ENCODE results near the gene TEX22.

TEX22 gene

DNA sequence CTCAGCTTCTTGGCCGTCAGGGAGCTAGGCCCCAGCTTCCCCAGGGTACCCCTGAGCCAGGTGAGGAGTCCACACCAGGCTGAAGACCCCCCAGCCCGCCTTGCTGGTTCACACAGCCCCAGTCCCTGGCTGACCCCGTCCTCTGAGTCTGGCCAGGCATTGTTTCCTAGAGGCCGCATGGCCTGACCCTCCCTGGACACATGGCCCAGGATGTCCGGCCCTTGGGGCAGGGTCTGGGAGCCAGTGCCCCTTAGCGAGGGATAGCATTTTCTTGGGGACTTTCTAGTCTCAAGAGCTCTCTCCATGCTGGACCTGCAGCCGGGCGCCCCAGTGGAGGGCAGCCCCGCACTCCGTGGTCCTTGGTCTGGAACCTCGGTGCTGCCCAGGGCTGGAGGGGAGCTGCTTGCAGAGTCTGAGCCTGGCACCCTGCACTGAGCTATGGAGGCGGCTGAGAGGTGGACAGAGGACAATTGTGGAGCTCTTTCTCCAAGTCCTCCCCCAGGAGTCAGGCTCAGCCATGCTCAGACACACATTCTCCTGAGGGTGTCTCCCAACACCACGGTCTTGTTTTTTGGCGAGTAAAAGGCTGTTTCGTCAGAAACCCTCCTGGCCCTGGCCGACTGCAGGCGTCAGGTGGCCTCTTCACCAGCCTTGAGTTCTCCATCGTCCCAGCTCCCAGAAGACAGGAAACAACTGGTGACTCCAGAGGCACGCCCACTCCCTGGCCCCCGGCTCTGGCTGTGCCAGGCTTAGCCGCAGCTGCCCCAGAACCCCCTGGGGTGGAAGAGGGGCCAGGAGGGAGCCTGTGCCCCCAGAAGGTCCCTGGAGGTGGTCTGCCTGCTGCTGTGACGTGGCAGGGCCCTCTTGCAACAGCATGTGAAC, 58.6 kb downstream of the TEX22 start:
- Histone ChIP-seq H3K9ac (ENCODE audit: low read depth, low read length, poor library complexity) (peak overlapping the region; percentile 44), H3K4me3 (ENCODE audit: low read length in 2 of 2) (no peak overlapping the region), H3K27me3 (ENCODE audit: control insufficient read depth in 3 of 3, insufficient read depth in 3 of 3, low read depth in 1 of 3, low read length in 3 of 3) (no peaks in the 10 kb centered on the region), H4K8ac (ENCODE audit: low read depth, low read length) (peak overlapping the region; percentile 65), H2BK12ac (ENCODE audit: low read length) (no peak overlapping the region), H3K14ac (ENCODE audit: low read length) (no peak overlapping the region), H3K4ac (ENCODE audit: low read length) (no peak overlapping the region), H3K79me1 (ENCODE audit: low read depth, low read length) (peaks cover 25% of the 10 kb centered on the region), H3K9me3 (replicated peaks in 1 of 2; ENCODE audit: control insufficient read depth in 2 of 2, insufficient read depth in 1 of 2, low read depth in 1 of 2, low read length in 2 of 2) (no peaks in the 10 kb centered on the region), H4K91ac (ENCODE audit: low read depth, low read length, poor library complexity) (no peak overlapping the region), H2BK120ac (ENCODE audit: low read depth, low read length) (no peak overlapping the region), H3K36me3 (replicated peaks in 1 of 2; ENCODE audit: control insufficient read depth in 2 of 2, insufficient read depth in 2 of 2, low read length in 2 of 2) (peaks cover 56 to 82% of the 10 kb centered on the region in 2 donors), H3K18ac (ENCODE audit: low read length) (no peak overlapping the region), H3K27ac (replicated peaks; ENCODE audit: low read length) (no peak overlapping the region), H2BK15ac (ENCODE audit: low read length) (no peak overlapping the region), H2AFZ (ENCODE audit: low read length) (no peak overlapping the region), H3K23ac (ENCODE audit: low read depth, low read length, poor library complexity) (peak overlapping the region; percentile 3), H2AK5ac (ENCODE audit: low read depth, low read length) (no peak overlapping the region), H3K4me1 (ENCODE audit: control insufficient read depth in 2 of 2, insufficient read depth in 1 of 2, low read depth in 1 of 2, low read length in 2 of 2) (no peaks in the 10 kb centered on the region), H2BK5ac (ENCODE audit: low read length) (no peak overlapping the region), H3K4me2 (ENCODE audit: insufficient read depth, low read length, poor library complexity, severe bottlenecking) (no peak overlapping the region)
- no CpG with 5 or more reads among the region's 22 CpGs for WGBS, 2 donors (ENCODE audit: extremely low coverage in 2 of 2, insufficient read length in 2 of 2, insufficient replicate concordance in 1 of 2)
- DNase-seq (ENCODE audit: low spot score) = no peak

DNA sequence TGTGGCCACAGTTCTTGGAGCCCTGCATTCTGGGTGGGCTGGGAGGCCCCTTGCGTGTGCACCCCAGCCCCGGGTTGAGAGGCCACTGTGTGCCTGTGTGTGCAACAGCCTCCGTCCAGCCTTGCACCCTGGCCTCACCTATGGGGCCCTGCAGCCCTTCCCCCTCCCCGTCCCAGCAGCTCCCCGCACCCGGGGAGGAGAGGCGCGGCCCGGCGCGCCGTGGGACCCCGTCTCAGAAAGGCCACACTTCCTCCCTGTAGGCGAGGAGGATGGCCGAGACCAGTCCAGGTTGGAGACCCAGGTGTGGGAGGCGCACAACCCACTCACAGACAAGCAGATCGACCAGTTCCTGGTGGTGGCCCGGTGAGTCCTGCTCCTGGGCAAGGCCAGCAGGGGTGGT, 59.7 kb downstream of the TEX22 start:
- no peak overlapping the region for H3K27ac ChIP-seq (replicated peaks; ENCODE audit: low read length)
- H3K18ac ChIP-seq (ENCODE audit: low read length) = peak overlapping the region; percentile 11
- no peak overlapping the region for H2AK5ac ChIP-seq (ENCODE audit: low read depth, low read length)
- H3K14ac ChIP-seq (ENCODE audit: low read length) = no peak overlapping the region
- H3K9me3 ChIP-seq (replicated peaks in 1 of 2; ENCODE audit: control insufficient read depth in 2 of 2, insufficient read depth in 1 of 2, low read depth in 1 of 2, low read length in 2 of 2) = peaks cover 0 to 2% of the 10 kb centered on the region in 2 donors
- H4K91ac ChIP-seq (ENCODE audit: low read depth, low read length, poor library complexity) = no peak overlapping the region
- no peaks in the 10 kb centered on the region for H3K27me3 ChIP-seq (ENCODE audit: control insufficient read depth in 3 of 3, insufficient read depth in 3 of 3, low read depth in 1 of 3, low read length in 3 of 3)
- peaks cover 23% of the 10 kb centered on the region for H3K79me1 ChIP-seq (ENCODE audit: low read depth, low read length)
- no peak overlapping the region for H3K23ac ChIP-seq (ENCODE audit: low read depth, low read length, poor library complexity)
- H3K4me3 ChIP-seq (ENCODE audit: low read length in 2 of 2) = no peak overlapping the region
- peak overlapping the region; percentile 24 for H2BK5ac ChIP-seq (ENCODE audit: low read length)
- no peak overlapping the region for H3K4me2 ChIP-seq (ENCODE audit: insufficient read depth, low read length, poor library complexity, severe bottlenecking)
- H3K9ac ChIP-seq (ENCODE audit: low read depth, low read length, poor library complexity) = no peak overlapping the region
- H2BK15ac ChIP-seq (ENCODE audit: low read length) = no peak overlapping the region
- H3K36me3 ChIP-seq (replicated peaks in 1 of 2; ENCODE audit: control insufficient read depth in 2 of 2, insufficient read depth in 2 of 2, low read length in 2 of 2) = peaks cover 51 to 75% of the 10 kb centered on the region in 2 donors
- H2BK12ac ChIP-seq (ENCODE audit: low read length) = no peak overlapping the region
- no peak overlapping the region for H4K8ac ChIP-seq (ENCODE audit: low read depth, low read length)
- no peak overlapping the region for H3K4ac ChIP-seq (ENCODE audit: low read length)
- peaks cover 0 to 2% of the 10 kb centered on the region in 2 donors for H3K4me1 ChIP-seq (ENCODE audit: control insufficient read depth in 2 of 2, insufficient read depth in 1 of 2, low read depth in 1 of 2, low read length in 2 of 2)
- H2AFZ ChIP-seq (ENCODE audit: low read length) = no peak overlapping the region
- WGBS, 2 donors (ENCODE audit: extremely low coverage in 2 of 2, insufficient read length in 2 of 2, insufficient replicate concordance in 1 of 2) = no CpG with 5 or more reads among the region's 18 CpGs
- H2BK120ac ChIP-seq (ENCODE audit: low read depth, low read length) = no peak overlapping the region
- DNase-seq (ENCODE audit: low spot score) = no peak

DNA sequence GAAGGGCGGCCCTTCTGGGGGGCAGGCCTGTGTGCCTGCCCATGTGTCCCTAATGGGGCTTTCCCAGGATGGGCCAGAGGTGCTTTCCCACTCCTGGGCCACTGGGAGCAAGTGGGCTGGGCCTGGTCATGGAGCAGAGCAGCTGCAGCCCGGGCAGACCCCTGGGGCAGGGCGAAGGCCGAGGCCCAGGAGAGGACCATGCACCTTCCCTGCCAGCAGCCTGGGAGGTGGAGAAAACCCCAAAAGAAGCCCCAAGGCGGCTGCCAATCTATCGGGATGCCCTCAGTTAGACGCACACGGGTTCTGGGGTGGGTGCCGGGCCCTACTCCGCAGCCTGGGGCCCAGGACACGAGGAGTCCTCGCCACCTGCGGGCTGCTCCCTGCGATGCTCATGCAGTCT, 60.2 kb downstream of the TEX22 start:
- no peak overlapping the region for H2AFZ ChIP-seq (ENCODE audit: low read length)
- H3K14ac ChIP-seq (ENCODE audit: low read length) = no peak overlapping the region
- H2AK5ac ChIP-seq (ENCODE audit: low read depth, low read length) = no peak overlapping the region
- H2BK15ac ChIP-seq (ENCODE audit: low read length) = no peak overlapping the region
- peaks cover 0 to 5% of the 10 kb centered on the region in 2 donors for H3K4me1 ChIP-seq (ENCODE audit: control insufficient read depth in 2 of 2, insufficient read depth in 1 of 2, low read depth in 1 of 2, low read length in 2 of 2)
- no peak overlapping the region for H3K27ac ChIP-seq (replicated peaks; ENCODE audit: low read length)
- WGBS, 2 donors (ENCODE audit: extremely low coverage in 2 of 2, insufficient read length in 2 of 2, insufficient replicate concordance in 1 of 2) = no CpG with 5 or more reads among the region's 14 CpGs
- H3K4me2 ChIP-seq (ENCODE audit: insufficient read depth, low read length, poor library complexity, severe bottlenecking) = no peak overlapping the region
- no peak overlapping the region for H2BK12ac ChIP-seq (ENCODE audit: low read length)
- H4K8ac ChIP-seq (ENCODE audit: low read depth, low read length) = no peak overlapping the region
- no peak overlapping the region for H4K91ac ChIP-seq (ENCODE audit: low read depth, low read length, poor library complexity)
- no peak overlapping the region for H2BK120ac ChIP-seq (ENCODE audit: low read depth, low read length)
- peaks cover 23% of the 10 kb centered on the region for H3K79me1 ChIP-seq (ENCODE audit: low read depth, low read length)
- no peaks in the 10 kb centered on the region for H3K27me3 ChIP-seq (ENCODE audit: control insufficient read depth in 3 of 3, insufficient read depth in 3 of 3, low read depth in 1 of 3, low read length in 3 of 3)
- H3K18ac ChIP-seq (ENCODE audit: low read length) = no peak overlapping the region
- no peak for DNase-seq (ENCODE audit: low spot score)
- H3K9ac ChIP-seq (ENCODE audit: low read depth, low read length, poor library complexity) = no peak overlapping the region
- H3K4me3 ChIP-seq (ENCODE audit: low read length in 2 of 2) = no peak overlapping the region
- H3K9me3 ChIP-seq (replicated peaks in 1 of 2; ENCODE audit: control insufficient read depth in 2 of 2, insufficient read depth in 1 of 2, low read depth in 1 of 2, low read length in 2 of 2) = peaks cover 0 to 2% of the 10 kb centered on the region in 2 donors
- no peak overlapping the region for H3K23ac ChIP-seq (ENCODE audit: low read depth, low read length, poor library complexity)
- H3K36me3 ChIP-seq (replicated peaks in 1 of 2; ENCODE audit: control insufficient read depth in 2 of 2, insufficient read depth in 2 of 2, low read length in 2 of 2) = peaks cover 52 to 77% of the 10 kb centered on the region in 2 donors
- H2BK5ac ChIP-seq (ENCODE audit: low read length) = no peak overlapping the region
- H3K4ac ChIP-seq (ENCODE audit: low read length) = no peak overlapping the region

DNA sequence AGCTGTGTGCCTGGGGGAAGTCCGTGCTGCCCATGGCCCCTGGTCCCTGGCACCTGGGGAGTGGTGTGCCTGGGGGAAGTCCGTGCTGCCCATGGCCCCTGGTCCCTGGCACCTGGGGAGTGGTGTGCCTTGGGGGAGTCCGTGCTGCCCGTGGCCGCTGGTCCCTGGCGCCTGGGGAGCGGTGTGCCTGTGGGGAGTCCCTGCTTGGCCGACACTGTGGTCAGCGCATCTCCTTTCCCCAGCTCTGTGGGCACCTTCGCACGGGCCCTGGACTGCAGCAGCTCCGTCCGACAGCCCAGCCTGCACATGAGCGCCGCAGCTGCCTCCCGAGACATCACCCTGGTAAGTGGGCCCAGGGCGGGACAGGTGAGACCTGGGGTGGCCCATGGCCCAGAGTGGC, 61.8 kb downstream of the TEX22 start:
- Histone ChIP-seq H3K14ac (ENCODE audit: low read length) (no peak overlapping the region), H3K79me1 (ENCODE audit: low read depth, low read length) (peaks cover 23% of the 10 kb centered on the region), H3K4me2 (ENCODE audit: insufficient read depth, low read length, poor library complexity, severe bottlenecking) (no peak overlapping the region), H3K4me3 (ENCODE audit: low read length in 2 of 2) (no peak overlapping the region), H2BK12ac (ENCODE audit: low read length) (no peak overlapping the region), H3K9ac (ENCODE audit: low read depth, low read length, poor library complexity) (no peak overlapping the region), H2BK5ac (ENCODE audit: low read length) (no peak overlapping the region), H3K4ac (ENCODE audit: low read length) (peak overlapping the region; percentile 53), H3K23ac (ENCODE audit: low read depth, low read length, poor library complexity) (no peak overlapping the region), H3K9me3 (replicated peaks in 1 of 2; ENCODE audit: control insufficient read depth in 2 of 2, insufficient read depth in 1 of 2, low read depth in 1 of 2, low read length in 2 of 2) (peaks cover 0 to 2% of the 10 kb centered on the region in 2 donors), H3K36me3 (replicated peaks in 1 of 2; ENCODE audit: control insufficient read depth in 2 of 2, insufficient read depth in 2 of 2, low read length in 2 of 2) (peaks cover 56 to 78% of the 10 kb centered on the region in 2 donors), H3K18ac (ENCODE audit: low read length) (no peak overlapping the region), H3K27me3 (ENCODE audit: control insufficient read depth in 3 of 3, insufficient read depth in 3 of 3, low read depth in 1 of 3, low read length in 3 of 3) (no peaks in the 10 kb centered on the region), H3K27ac (replicated peaks; ENCODE audit: low read length) (no peak overlapping the region), H4K91ac (ENCODE audit: low read depth, low read length, poor library complexity) (no peak overlapping the region), H2BK15ac (ENCODE audit: low read length) (no peak overlapping the region), H2BK120ac (ENCODE audit: low read depth, low read length) (no peak overlapping the region), H2AK5ac (ENCODE audit: low read depth, low read length) (no peak overlapping the region), H4K8ac (ENCODE audit: low read depth, low read length) (no peak overlapping the region), H3K4me1 (ENCODE audit: control insufficient read depth in 2 of 2, insufficient read depth in 1 of 2, low read depth in 1 of 2, low read length in 2 of 2) (peaks cover 0 to 5% of the 10 kb centered on the region in 2 donors), H2AFZ (ENCODE audit: low read length) (no peak overlapping the region)
- WGBS, 2 donors (ENCODE audit: extremely low coverage in 2 of 2, insufficient read length in 2 of 2, insufficient replicate concordance in 1 of 2) = no CpG with 5 or more reads among the region's 17 CpGs
- no peak for DNase-seq (ENCODE audit: low spot score)
